Measurements from ENCODE around the gene BAZ2B. TPM values are rescaled to one million over a fixed set of nuclear protein-coding genes. Genes with fewer than 3 reads are reported as not detected.

Gene BAZ2B
- total RNA-seq, 2 experiments from 2014 or later, result 7.4 to 8.5 TPM

GRCh38 chr2:159279700-159280099 lies 336.6 kb downstream of the BAZ2B start:
- Mint-ChIP-seq H3K9me3 (ENCODE audit: insufficient read depth) (no peaks in the 10 kb centered on the region), H3K27ac (no peak overlapping the region), H3K4me1 (ENCODE audit: low read depth) (peaks cover 5% of the 10 kb centered on the region), H3K27me3 (ENCODE audit: low read depth) (no peaks in the 10 kb centered on the region), H3K4me3 (no peak overlapping the region), H3K36me3 (ENCODE audit: low read depth) (peaks cover 5% of the 10 kb centered on the region)
- ATAC-seq (no peak), DNase-seq (no peak)
- POLR2A ChIA-PET, result no interaction called here
- CTCF ChIA-PET, result no interaction called here

GRCh38 chr2:159275111-159275510 lies 341.2 kb downstream of the BAZ2B start:
- Mint-ChIP-seq H3K4me3 (no peak overlapping the region), H3K27ac (no peak overlapping the region), H3K4me1 (ENCODE audit: low read depth) (peaks cover 5% of the 10 kb centered on the region), H3K27me3 (ENCODE audit: low read depth) (no peaks in the 10 kb centered on the region), H3K36me3 (ENCODE audit: low read depth) (peaks cover 16% of the 10 kb centered on the region), H3K9me3 (ENCODE audit: insufficient read depth) (no peaks in the 10 kb centered on the region)
- DNase-seq, result no peak
- no peak for ATAC-seq
- ChIA-PET CTCF (no interaction called here), POLR2A (no interaction called here)

GRCh38 chr2:159272156-159272555 lies 344.2 kb downstream of the BAZ2B start:
- DNase-seq (no peak), ATAC-seq (no peak)
- POLR2A ChIA-PET, result interaction anchor here (0.6 to 0.8 kb wide), 2 partner anchors 17 to 584 kb away, joined by 3 read pairs; no protein-coding TSS in a partner anchor
- Mint-ChIP-seq H3K27ac (no peak overlapping the region), H3K4me1 (ENCODE audit: low read depth) (peaks cover 5% of the 10 kb centered on the region), H3K4me3 (no peak overlapping the region), H3K9me3 (ENCODE audit: insufficient read depth) (no peaks in the 10 kb centered on the region), H3K27me3 (ENCODE audit: low read depth) (no peaks in the 10 kb centered on the region), H3K36me3 (ENCODE audit: low read depth) (peaks cover 22% of the 10 kb centered on the region)
- CTCF ChIA-PET, result interaction anchor here (0.8 to 0.9 kb wide), 2 partner anchors 22 to 440 kb away, joined by 3 read pairs; partner anchors contain the start of gene MARCHF7

- CTCF ChIA-PET, result no interaction called here
- no peak overlapping the region for H3K4me3 Mint-ChIP-seq
- ATAC-seq, result no peak
Measured at GRCh38 chr2:159270744-159271379, 345.5 kb downstream of the BAZ2B start.

More at GRCh38 chr2:159270744-159271379, 345.5 kb downstream of the BAZ2B start:
- POLR2A ChIA-PET, result no interaction called here
- Mint-ChIP-seq H3K36me3 (ENCODE audit: low read depth) (peaks cover 22% of the 10 kb centered on the region), H3K9me3 (ENCODE audit: insufficient read depth) (no peaks in the 10 kb centered on the region), H3K27ac (no peak overlapping the region), H3K27me3 (ENCODE audit: low read depth) (no peaks in the 10 kb centered on the region), H3K4me1 (ENCODE audit: low read depth) (peaks cover 5% of the 10 kb centered on the region)
- no peak for DNase-seq

Other genes with a start within 250 kb of the BAZ2B start
- gene MARCHF7, start 96.0 kb upstream of the BAZ2B start, total RNA-seq, result 10 to 100 TPM; 75.3 to 75.6 TPM
- gene CD302, start 181.7 kb upstream of the BAZ2B start, total RNA-seq, result under 1 TPM; 0.08 to 0.23 TPM